Osteoblast (primary cell): ENCODE data around the gene POLR2L. TPM values are rescaled to one million over a fixed set of nuclear protein-coding genes. Genes with fewer than 3 reads are reported as not detected.

Experiments
- DNase-seq: peaks from one replicate; pipeline ENCODE4 v3.0.0; 2011; ENCODE audit warnings: low spot score, mixed read lengths; ENCODE audit not compliant: insufficient read length; ENCODE audit errors: missing footprints
- H2AFZ ChIP-seq: 2 replicates; pipeline ENCODE4 v1.6.0; 2011; ENCODE audit warnings: mild to moderate bottlenecking, low read length
- H3K27ac ChIP-seq: 2 replicates; pipeline ENCODE4 v1.5.1; 2011; ENCODE audit warnings: mild to moderate bottlenecking, low read depth, low read length, moderate library complexity
- H3K27me3 ChIP-seq: 2 replicates; pipeline ENCODE4 v1.6.0; 2012; ENCODE audit warnings: mild to moderate bottlenecking, control low read depth, inconsistent platforms, low read length, moderate library complexity; ENCODE audit not compliant: insufficient read depth
- H3K36me3 ChIP-seq: 2 replicates; pipeline ENCODE4 v1.5.1; 2011; ENCODE audit warnings: mild to moderate bottlenecking, low read length, control low read depth, moderate library complexity; ENCODE audit not compliant: insufficient read depth
- H3K4me1 ChIP-seq: 2 replicates; pipeline ENCODE4 v1.5.1; 2011; ENCODE audit warnings: mild to moderate bottlenecking, low read length, control low read depth, moderate library complexity; ENCODE audit not compliant: insufficient read depth
- H3K4me2 ChIP-seq: 2 replicates; pipeline ENCODE4 v1.6.0; 2011; ENCODE audit warnings: mild to moderate bottlenecking, low read length; ENCODE audit not compliant: insufficient read depth
- H3K4me3 ChIP-seq: fragments of 200-600 bp; sonication (generic); 3 replicates; pipeline ENCODE4 v1.5.1; 2012; ENCODE audit warnings: mild to moderate bottlenecking, low read length, inconsistent platforms; ENCODE audit not compliant: insufficient read depth
- H3K79me2 ChIP-seq: 2 replicates; pipeline ENCODE4 v1.6.0; 2012; ENCODE audit warnings: mild to moderate bottlenecking, low read length, control low read depth, inconsistent platforms; ENCODE audit not compliant: insufficient read depth
- H3K9me3 ChIP-seq: 2 replicates; pipeline ENCODE4 v1.5.1; 2011; ENCODE audit warnings: low read depth, low read length, control low read depth
- H4K20me1 ChIP-seq: 2 replicates; pipeline ENCODE4 v1.6.0; 2012; ENCODE audit warnings: mild to moderate bottlenecking, low read length, control low read depth; ENCODE audit not compliant: insufficient read depth
- CTCF ChIP-seq: IDR thresholded peaks from 2 replicates; pipeline ENCODE4 v1.5.1; 2011; ENCODE audit warnings: mild to moderate bottlenecking, low read depth, low read length, moderate library complexity; ENCODE audit errors: extremely low read depth
- total RNA-seq: library from RNA; depleted of rRNA; stranded (reverse); fragments of >200 nt; gene quantifications from 2 replicates; pipeline ENCODE4 v1.2.3, GENCODE V29; 2012

POLR2L gene
- total RNA-seq, 1 donor: 60.8 TPM

GRCh38 chr11:839875-840617 is 2.3 kb downstream of the POLR2L start:
- peak overlapping the region; percentile 97 for H3K4me3 ChIP-seq
- H2AFZ ChIP-seq: no peak overlapping the region
- TF ChIP-seq CTCF: peak; percentile 51
- H3K79me2 ChIP-seq: peaks cover 78% of the 10 kb centered on the region
- peaks cover 17% of the 10 kb centered on the region for H3K4me1 ChIP-seq
- H4K20me1 ChIP-seq: peaks cover 54% of the 10 kb centered on the region
- peak overlapping the region; percentile 61 for H3K27ac ChIP-seq
- H3K4me2 ChIP-seq: peak overlapping the region; percentile 96
- H3K27me3 ChIP-seq: no peaks in the 10 kb centered on the region
- no peaks in the 10 kb centered on the region for H3K9me3 ChIP-seq
- H3K36me3 ChIP-seq: peaks cover 51% of the 10 kb centered on the region
- peak; percentile 94 for DNase-seq

GRCh38 chr11:839280-839623 is 3.1 kb downstream of the POLR2L start:
- TF ChIP-seq CTCF: no peak
- Histone ChIP-seq H2AFZ (no peak overlapping the region), H3K27ac (peak overlapping the region; percentile 37), H3K36me3 (peaks cover 51% of the 10 kb centered on the region), H4K20me1 (peaks cover 56% of the 10 kb centered on the region), H3K4me2 (no peak overlapping the region), H3K4me3 (no peak overlapping the region), H3K79me2 (peaks cover 80% of the 10 kb centered on the region), H3K27me3 (no peaks in the 10 kb centered on the region), H3K9me3 (no peaks in the 10 kb centered on the region), H3K4me1 (peaks cover 20% of the 10 kb centered on the region)
- no peak for DNase-seq

GRCh38 chr11:838441-839279 is 3.7 kb downstream of the POLR2L start:
- H3K27ac ChIP-seq: peak overlapping the region; percentile 37
- H2AFZ ChIP-seq: no peak overlapping the region
- H3K4me1 ChIP-seq: peaks cover 22% of the 10 kb centered on the region
- no peak overlapping the region for H3K4me2 ChIP-seq
- no peaks in the 10 kb centered on the region for H3K9me3 ChIP-seq
- peak; percentile 94 for DNase-seq
- peaks cover 83% of the 10 kb centered on the region for H3K79me2 ChIP-seq
- H3K27me3 ChIP-seq: no peaks in the 10 kb centered on the region
- H3K36me3 ChIP-seq: peaks cover 51% of the 10 kb centered on the region
- H4K20me1 ChIP-seq: peaks cover 60% of the 10 kb centered on the region
- H3K4me3 ChIP-seq: no peak overlapping the region
- TF ChIP-seq CTCF: peak; percentile 28

GRCh38 chr11:837990-838307 is 4.4 kb downstream of the POLR2L start:
- Histone ChIP-seq H3K4me2 (no peak overlapping the region), H3K4me3 (no peak overlapping the region), H3K9me3 (no peaks in the 10 kb centered on the region), H3K36me3 (peaks cover 51% of the 10 kb centered on the region), H3K79me2 (peaks cover 84% of the 10 kb centered on the region), H4K20me1 (peaks cover 61% of the 10 kb centered on the region), H3K27me3 (no peaks in the 10 kb centered on the region), H2AFZ (no peak overlapping the region), H3K27ac (no peak overlapping the region), H3K4me1 (peaks cover 24% of the 10 kb centered on the region)
- TF ChIP-seq CTCF: no peak
- DNase-seq: no peak
